ENCODE data around the gene GBF1.
A peak's percentile ranks its signal among the peaks of the same experiment; 100 is the strongest.

GBF1 gene

GRCh38 chr10:102352066-102352715 lies 106.9 kb downstream of the GBF1 start:
- DNase-seq (ENCODE audit: low read depth in 3 of 3), result peak; percentile 48 to 71 (median 70)

- DNase-seq (ENCODE audit: low read depth in 3 of 3), result no peak
Observed at GRCh38 chr10:102354451-102354850, 109.1 kb downstream of the GBF1 start.

- DNase-seq (ENCODE audit: low read depth in 3 of 3), result no peak
Observed at GRCh38 chr10:102358712-102359382, 113.5 kb downstream of the GBF1 start.

- no peak for DNase-seq (ENCODE audit: low read depth in 3 of 3)
Observed at GRCh38 chr10:102367441-102367840, 122.1 kb downstream of the GBF1 start.

GRCh38 chr10:102368077-102368476 lies 122.7 kb downstream of the GBF1 start:
- DNase-seq (ENCODE audit: low read depth in 3 of 3), result no peak

GRCh38 chr10:102371295-102371694 lies 126.0 kb downstream of the GBF1 start:
- DNase-seq (ENCODE audit: low read depth in 3 of 3), result no peak

- DNase-seq (ENCODE audit: low read depth in 3 of 3), result no peak
Observed at GRCh38 chr10:102375250-102375649, 129.9 kb downstream of the GBF1 start.

GRCh38 chr10:102375867-102376266 lies 130.5 kb downstream of the GBF1 start:
- no peak for DNase-seq (ENCODE audit: low read depth in 3 of 3)

- no peak for DNase-seq (ENCODE audit: low read depth in 3 of 3)
Observed at GRCh38 chr10:102376901-102377300, 131.6 kb downstream of the GBF1 start.

- no peak for DNase-seq (ENCODE audit: low read depth in 3 of 3)
Observed at GRCh38 chr10:102379383-102379782, 134.1 kb downstream of the GBF1 start.

- no peak for DNase-seq (ENCODE audit: low read depth in 3 of 3)
Observed at GRCh38 chr10:102381983-102382382, 136.7 kb downstream of the GBF1 start.

- DNase-seq (ENCODE audit: low read depth in 3 of 3), result no peak
Observed at GRCh38 chr10:102382871-102383270, 137.5 kb downstream of the GBF1 start.

GRCh38 chr10:102384053-102384452 lies 138.7 kb downstream of the GBF1 start:
- no peak for DNase-seq (ENCODE audit: low read depth in 3 of 3)

GRCh38 chr10:102384606-102385429 lies 139.5 kb downstream of the GBF1 start:
- DNase-seq (ENCODE audit: low read depth in 3 of 3), result no peak

GRCh38 chr10:102389894-102390293 lies 144.6 kb downstream of the GBF1 start:
- DNase-seq (ENCODE audit: low read depth in 3 of 3), result no peak

GRCh38 chr10:102392306-102392705 lies 147.0 kb downstream of the GBF1 start:
- no peak for DNase-seq (ENCODE audit: low read depth in 3 of 3)

- no peak for DNase-seq (ENCODE audit: low read depth in 3 of 3)
Observed at GRCh38 chr10:102393411-102394078, 148.2 kb downstream of the GBF1 start.

GRCh38 chr10:102394079-102394800 lies 148.9 kb downstream of the GBF1 start:
- DNase-seq (ENCODE audit: low read depth in 3 of 3), result peak; percentile 94 to 97 (median 96)

GRCh38 chr10:102394801-102395399 lies 149.6 kb downstream of the GBF1 start:
- peak in 2 of 3 donors; percentile 29 to 55 for DNase-seq (ENCODE audit: low read depth in 3 of 3)

GRCh38 chr10:102395400-102396316 lies 150.3 kb downstream of the GBF1 start, which contains the start of gene NFKB2:
NFKB2 (plus strand) TSS chr10:102395705; CDS start chr10:102395960, 255 bp downstream.
- DNase-seq (ENCODE audit: low read depth in 3 of 3), result peak; percentile 75 to 88 (median 76)
